Measurements from ENCODE around the gene CCR7. TPM values are rescaled to one million over a fixed set of nuclear protein-coding genes. Genes with fewer than 3 reads are reported as not detected.
"Not testable (repeated sequence)": the region's sequence is repeated elsewhere in the genome, so short reads cannot be mapped to it uniquely, and the experiment has no call there.

CCR7 gene
- total RNA-seq, 1 donor from 2014 or later = not detected

DNA sequence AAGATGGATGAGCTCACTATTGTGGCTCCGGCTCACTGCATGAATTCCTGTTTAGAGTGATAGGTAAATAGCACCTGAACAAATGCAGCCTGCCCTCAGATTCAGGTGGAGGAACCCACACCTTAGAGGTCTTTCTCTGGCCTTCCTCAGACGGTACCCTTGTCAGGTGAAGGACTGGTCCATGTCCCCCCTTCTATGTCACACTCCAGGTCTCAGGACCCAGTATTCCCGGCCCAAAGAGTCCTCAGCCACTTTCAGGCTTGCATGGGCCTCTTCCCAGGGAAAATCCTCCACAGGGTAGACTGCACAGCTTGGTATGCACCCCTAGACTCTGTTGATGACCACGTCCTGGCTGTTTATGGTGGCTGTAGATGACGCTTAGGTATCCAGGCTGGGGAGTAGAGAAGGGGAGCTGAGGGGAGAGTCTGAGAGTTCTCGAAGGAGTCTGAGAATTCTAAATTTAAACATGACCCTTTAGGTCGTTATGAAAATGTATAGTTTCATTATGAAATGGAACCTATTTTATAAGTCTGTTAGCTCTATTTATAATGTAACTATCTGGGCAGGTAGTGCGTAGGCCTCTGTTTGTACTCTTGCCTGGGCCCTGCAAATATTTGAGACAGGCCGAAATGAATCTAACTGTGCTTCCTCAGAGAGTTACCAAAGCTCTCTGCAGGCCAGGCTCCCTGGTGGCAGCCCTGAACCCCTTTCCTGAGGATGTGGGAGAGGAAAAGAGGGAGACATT lies 32.5 kb upstream of the CCR7 start:
- no peak for DNase-seq (ENCODE audit: low read depth)

- DNase-seq (ENCODE audit: low read depth) = no peak
Measured at GRCh38 chr17:40597156-40597555, 31.9 kb upstream of the CCR7 start.

DNA sequence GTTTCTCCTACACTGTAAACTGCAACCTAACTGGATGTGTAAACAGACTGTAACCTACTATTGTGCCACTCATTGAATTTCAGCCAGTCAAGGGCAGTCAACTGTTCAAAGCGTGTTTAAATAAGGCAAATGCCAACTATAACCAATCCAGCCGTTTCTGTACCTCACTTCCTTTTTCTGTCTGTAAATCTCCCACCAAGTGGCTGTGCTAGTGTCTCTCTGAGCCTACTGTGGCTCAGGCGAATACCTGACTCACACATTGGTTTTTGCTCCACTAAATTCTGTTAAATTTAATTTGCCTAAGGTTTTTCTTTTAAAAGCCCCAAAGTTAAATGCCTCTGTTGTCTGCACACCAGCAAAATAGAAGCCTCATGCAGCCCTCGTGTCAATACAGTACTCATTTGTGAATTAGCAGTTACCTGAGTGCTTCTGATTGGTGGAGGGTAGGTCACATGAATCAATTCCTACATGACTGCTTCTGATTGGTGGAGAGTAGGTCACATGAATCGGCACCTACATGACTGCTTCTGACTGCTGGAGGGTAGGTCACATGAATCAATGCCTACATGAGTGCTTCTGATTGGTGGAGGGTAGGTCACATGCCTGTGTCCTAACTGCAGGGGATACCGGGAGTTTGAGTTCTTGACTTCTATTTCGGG lies 31.1 kb upstream of the CCR7 start:
- DNase-seq (ENCODE audit: low read depth) = no peak

GRCh38 chr17:40590742-40591141 lies 25.5 kb upstream of the CCR7 start:
- DNase-seq (ENCODE audit: low read depth) = no peak

GRCh38 chr17:40588552-40588951 lies 23.3 kb upstream of the CCR7 start:
- no peak for DNase-seq (ENCODE audit: low read depth)

- not testable (repeated sequence) for DNase-seq (ENCODE audit: low read depth)
Measured at GRCh38 chr17:40586264-40586663, 21.0 kb upstream of the CCR7 start.

DNA sequence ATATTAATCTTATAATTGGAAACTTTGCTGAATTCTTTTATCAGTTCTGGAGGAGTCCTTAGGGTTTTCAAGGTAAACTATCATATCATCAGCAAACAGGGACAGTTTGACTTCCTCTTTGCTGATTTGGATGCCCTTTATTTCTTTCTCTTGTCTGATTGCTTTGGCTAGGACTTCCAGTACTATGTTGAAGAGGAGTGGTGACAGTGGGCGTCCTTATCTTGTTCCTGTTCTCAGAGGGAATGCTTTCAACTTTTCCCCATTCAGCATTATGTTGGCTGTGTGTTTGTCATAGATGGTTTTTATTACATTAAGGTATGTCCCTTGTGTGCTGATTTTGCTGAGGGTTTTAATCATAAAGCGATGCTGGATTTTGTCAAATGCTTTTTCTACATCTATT lies 19.7 kb upstream of the CCR7 start:
- not testable (repeated sequence) for DNase-seq (ENCODE audit: low read depth)

- peak; percentile 47 for DNase-seq (ENCODE audit: low read depth)
Measured at GRCh38 chr17:40582328-40582901, 17.1 kb upstream of the CCR7 start.

GRCh38 chr17:40580140-40580539 lies 14.9 kb upstream of the CCR7 start:
- no peak for DNase-seq (ENCODE audit: low read depth)

GRCh38 chr17:40579471-40579870 lies 14.2 kb upstream of the CCR7 start:
- DNase-seq (ENCODE audit: low read depth) = no peak

- DNase-seq (ENCODE audit: low read depth) = no peak
Measured at GRCh38 chr17:40577611-40578065, 12.4 kb upstream of the CCR7 start.

DNA sequence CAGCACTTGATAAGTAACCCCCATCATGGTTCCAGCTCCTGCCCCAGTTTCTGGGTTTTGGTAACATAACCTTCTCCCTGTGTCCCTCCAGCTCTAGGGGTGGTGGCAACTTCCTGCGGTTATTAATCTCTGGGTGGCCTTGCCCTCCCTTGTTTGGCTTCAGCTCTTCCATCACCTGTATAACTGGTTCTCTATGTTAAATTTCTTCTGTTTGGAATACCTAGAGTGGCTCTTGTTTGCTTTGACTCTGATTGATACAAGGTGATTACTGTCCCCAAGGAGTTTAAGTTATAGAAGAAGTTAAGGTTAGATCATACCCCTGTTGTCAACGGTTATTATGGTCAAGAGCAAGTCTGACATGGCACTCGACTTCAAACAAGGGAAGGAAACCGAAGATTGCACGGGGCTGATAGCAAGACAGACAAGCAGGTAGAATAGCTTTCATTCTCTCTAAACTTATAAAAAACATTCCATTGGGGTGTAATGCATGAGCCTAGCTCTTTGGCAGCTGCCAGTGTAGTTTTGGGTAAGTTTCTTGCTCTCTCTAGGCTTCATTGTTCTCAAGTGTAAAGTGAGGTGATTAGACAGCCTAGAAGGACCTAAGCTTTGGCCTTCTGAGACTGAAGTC lies 11.0 kb upstream of the CCR7 start:
- DNase-seq (ENCODE audit: low read depth) = no peak

- DNase-seq (ENCODE audit: low read depth) = no peak
Measured at GRCh38 chr17:40574292-40574691, 9.0 kb upstream of the CCR7 start.

GRCh38 chr17:40572245-40572993 lies 7.1 kb upstream of the CCR7 start:
- not testable (repeated sequence) for DNase-seq (ENCODE audit: low read depth)

- DNase-seq (ENCODE audit: low read depth) = no peak
Measured at GRCh38 chr17:40568074-40568836, 3.0 kb upstream of the CCR7 start.

DNA sequence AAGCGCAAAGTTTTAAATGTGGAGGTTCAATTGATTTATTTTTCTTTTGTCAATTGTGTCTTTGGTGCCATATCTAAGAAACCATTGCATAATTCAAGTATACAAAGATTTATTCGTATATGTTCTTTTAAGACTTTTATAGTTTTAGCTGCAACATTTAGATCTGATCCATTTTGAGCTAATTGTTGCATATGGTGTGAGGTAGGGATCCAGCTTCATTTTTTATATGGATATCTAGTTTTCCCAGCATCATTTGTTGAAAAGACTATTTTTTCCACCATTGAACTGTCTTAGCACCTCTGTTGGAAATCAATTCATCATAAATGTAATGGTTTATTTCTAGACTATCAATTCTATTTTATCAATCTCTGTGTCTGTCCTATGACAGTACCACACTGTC lies 2.1 kb upstream of the CCR7 start:
- no peak for DNase-seq (ENCODE audit: low read depth)

DNA sequence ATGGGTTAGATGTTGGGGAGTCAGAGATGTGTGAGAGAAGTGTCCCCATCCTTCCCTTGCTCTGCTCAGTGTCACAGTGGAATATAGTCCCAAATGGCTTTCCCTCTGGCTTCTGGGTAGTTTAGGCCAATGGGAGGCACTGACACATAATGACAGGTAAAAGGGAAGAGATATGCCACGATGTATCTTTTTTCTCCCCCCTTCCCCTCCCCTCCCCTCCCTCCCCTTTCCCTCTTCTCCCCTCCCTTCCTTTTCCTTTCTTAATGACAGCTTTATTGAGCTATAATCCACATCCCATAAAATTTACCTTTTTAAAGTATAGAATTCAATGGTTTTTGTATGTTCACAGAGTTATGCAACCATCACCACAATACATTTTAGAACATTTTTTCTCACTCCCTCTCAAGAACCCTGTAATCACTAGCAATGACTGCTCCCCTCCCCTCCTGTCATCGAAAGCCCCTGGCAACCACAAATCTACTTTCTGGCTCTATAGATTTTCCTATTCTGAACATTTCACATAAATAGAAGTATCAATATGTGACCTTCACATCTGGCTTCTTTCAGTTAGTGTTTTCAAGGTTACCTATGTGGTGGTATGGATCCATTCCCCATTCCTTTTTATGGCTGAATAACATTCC lies 617 bp upstream of the CCR7 start:
- DNase-seq (ENCODE audit: low read depth) = no peak

GRCh38 chr17:40564195-40564882 lies 933 bp downstream of the CCR7 start:
- DNase-seq (ENCODE audit: low read depth) = no peak
